Lung microvascular endothelial cell (primary cell): ENCODE results near the gene MYO18A. TPM values are rescaled to one million over a fixed set of nuclear protein-coding genes. Genes with fewer than 3 reads are reported as not detected.
A peak's percentile ranks its signal among the peaks of the same experiment; 100 is the strongest.
"Not testable (repeated sequence)": the region's sequence is repeated elsewhere in the genome, so short reads cannot be mapped to it uniquely, and the experiment has no call there.

Experiments
- DNase-seq, 2 donors: peaks; one replicate each; pipeline versions ENCODE4 v3.0.0 to v3.0.0-alpha.2; 2010; ENCODE audit warnings: low read depth in 2 of 2
- total RNA-seq: library from RNA; depleted of rRNA; stranded (reverse); fragments of >200 nt; gene quantifications from 2 replicates; pipeline ENCODE4 v1.2.1, GENCODE V29; 2014

MYO18A gene
- total RNA-seq, 1 donor from 2014 or later = 26.2 TPM

- DNase-seq = no peak
Measured at GRCh38 chr17:29194669-29195068, 14.5 kb upstream of the MYO18A start.

DNA sequence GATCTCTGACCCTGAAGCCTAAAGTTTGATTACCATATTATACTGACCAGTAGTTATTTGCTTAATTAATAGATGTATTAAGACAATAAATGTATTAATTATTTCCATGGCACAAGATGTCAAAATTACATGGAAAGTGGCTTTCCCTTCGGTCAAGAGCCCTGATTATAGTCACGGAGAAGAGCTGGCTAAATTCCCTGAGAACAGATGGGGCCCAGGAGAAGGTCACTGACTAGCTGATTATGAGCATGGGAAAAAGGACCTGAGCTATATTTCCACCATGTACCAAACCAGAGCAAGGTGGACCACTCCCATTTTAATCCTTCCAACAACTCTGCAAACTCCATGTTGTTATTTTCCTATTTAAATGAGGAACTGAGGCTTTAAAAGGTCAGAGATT, 12.9 kb upstream of the MYO18A start:
- DNase-seq = no peak

DNA sequence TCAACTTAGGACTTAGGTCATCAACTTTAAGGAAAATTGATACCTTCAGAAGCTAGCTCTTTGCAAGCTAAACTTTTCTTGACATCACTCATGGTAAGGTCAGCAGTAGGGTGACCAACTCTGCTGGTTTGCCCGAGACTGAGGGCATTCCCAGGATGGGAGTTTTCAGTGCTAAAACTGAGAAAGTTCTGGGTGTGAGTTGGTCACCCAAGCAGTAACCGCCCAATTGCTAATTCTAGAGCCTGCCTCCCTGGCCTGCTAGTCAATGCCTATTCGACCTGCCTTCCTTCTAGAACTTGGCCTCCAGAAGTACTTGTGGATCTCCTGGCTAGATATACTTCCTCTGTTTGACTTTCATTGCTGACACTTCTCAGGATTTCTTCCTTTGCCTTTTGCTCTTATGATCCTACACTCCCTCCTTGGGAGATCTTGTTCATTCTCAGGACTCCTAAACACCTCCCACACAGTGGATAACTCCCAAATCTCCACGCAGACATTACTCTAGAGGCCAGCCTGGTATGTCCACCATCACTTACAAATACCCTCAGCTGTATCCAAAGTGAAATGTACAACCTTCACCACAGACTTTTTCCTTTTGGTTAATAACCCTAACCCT, 10.5 kb upstream of the MYO18A start:
- no peak for DNase-seq

DNA sequence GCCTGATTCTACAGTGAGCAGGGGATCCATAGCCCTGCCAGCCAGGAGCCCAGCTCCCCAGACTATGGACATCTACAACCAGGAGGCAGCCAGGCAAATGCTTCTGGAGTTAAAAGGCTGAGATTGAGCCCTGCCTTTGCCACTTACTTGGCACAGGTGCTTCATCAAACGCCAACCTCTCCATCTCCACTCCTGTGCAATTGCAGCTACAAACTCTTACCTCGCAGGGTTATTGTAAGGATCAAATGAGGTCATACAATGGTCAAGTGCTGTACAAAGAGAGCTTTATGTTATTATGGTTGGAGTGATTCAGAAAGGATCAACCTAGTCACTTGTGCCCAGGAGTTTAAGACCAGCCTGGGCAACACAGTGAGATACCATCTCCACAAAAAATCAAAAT, 9.8 kb upstream of the MYO18A start:
- no peak for DNase-seq

- no peak for DNase-seq
Measured at GRCh38 chr17:29189355-29189754, 9.2 kb upstream of the MYO18A start.

- no peak for DNase-seq
Measured at GRCh38 chr17:29181226-29181625, 1.0 kb upstream of the MYO18A start.

DNA sequence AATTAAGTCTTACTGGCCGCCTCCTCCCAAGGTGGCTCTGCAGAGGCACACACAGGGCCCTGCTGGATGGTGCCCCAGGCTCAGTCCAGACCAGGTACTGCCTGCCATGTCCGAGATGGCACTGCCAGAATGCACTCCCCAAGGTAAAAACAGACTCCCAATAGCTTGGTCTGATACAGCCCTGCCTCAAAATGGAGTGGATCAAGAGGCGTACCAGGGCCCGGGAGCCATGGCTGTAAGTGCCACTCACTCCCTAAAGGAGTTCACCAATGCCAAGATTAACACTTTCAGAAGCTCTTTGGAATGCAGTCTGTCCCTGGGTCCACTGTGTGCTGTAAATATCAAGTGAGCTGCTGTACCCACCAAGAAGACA, 576 bp upstream of the MYO18A start:
- no peak for DNase-seq

- peak in 1 of 2 donors; percentile 26 for DNase-seq
Measured at GRCh38 chr17:29179232-29180033, 765 bp downstream of the MYO18A start.

GRCh38 chr17:29178750-29179231, 1.4 kb downstream of the MYO18A start:
- DNase-seq = peak in 1 of 2 donors; percentile 9

DNA sequence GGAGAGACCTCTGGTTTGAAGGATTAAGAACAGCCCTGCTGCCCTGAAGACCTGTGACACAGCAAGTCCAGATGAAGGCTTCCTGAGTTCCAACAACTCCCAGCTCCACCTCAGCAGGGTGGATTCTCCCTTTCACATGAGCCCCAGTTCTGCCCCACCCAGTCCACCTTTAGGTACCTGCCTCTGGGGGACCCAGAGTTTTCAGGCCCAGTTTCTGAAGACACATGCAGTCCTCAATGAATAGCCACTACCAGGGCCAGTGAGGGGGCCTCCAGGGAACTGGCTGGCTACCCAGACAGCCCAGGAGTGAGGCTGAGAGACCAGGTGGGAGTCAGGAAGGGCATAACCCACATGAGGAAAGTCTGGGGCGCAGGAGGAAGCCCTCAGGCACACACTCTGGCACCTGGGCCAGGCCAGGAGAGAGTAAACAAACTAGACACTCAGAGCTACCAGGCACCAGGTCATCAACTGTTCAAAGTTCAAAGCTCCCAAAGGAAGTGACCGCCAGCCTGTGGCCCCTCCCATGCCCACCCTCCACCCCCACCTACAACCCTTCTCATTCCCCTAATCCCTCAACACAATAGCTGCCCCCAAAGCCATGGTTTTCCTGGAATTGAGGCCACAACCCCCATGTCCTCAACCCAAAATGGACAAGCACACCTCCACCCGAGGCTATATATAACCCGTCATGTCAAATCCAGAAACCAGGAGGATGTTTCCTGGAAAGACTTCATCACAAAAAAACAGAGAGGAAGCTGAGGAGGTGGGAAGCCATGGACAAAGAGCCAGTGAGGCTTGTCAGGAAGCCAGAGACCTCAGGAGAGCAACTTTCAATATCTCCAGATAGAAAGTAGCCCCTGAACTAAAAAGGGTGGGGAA, 2.1 kb downstream of the MYO18A start:
- DNase-seq = no peak

DNA sequence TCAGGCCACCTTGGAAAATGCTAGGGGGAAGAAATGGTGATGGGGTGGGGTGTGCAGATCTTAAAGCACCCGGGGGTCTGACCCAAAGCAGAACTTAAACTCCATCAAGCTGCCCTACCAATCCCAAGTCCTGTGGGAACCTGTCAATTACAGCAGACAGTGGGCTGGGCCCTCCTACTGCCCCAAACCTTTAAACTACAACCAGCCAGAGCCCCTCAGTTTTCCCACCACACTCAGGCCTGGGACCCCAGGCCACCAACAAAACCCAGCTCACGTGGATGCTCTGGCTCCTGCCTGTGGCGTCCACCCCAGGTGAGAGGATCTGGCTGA, 2.7 kb downstream of the MYO18A start:
- DNase-seq = no peak

GRCh38 chr17:29176558-29177351, 3.4 kb downstream of the MYO18A start:
- DNase-seq = peak; percentile 32 to 53

DNA sequence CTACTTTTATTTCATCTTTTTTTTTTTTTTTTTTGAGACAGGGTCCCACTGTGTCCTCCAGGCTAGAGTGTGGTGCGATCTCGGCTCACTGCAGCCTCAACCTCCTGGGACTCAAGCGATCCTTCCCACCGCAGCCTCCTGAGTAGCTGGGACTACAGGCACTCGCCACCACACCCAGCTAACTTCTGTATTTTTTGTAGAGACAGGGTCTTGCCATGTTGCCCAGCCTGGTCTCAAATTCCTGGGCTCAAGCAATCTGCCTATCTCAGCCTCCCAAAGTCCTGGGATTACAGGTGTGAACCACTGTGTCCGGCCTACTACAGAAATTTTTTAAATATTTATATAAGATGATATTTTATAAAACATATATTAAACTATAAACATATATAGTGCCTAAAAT, 4.8 kb downstream of the MYO18A start:
- no peak for DNase-seq

GRCh38 chr17:29172589-29172988, 7.6 kb downstream of the MYO18A start:
- no peak for DNase-seq

- DNase-seq = no peak
Measured at GRCh38 chr17:29170682-29171081, 9.5 kb downstream of the MYO18A start.

- DNase-seq = no peak
Measured at GRCh38 chr17:29169806-29170591, 10.2 kb downstream of the MYO18A start.

DNA sequence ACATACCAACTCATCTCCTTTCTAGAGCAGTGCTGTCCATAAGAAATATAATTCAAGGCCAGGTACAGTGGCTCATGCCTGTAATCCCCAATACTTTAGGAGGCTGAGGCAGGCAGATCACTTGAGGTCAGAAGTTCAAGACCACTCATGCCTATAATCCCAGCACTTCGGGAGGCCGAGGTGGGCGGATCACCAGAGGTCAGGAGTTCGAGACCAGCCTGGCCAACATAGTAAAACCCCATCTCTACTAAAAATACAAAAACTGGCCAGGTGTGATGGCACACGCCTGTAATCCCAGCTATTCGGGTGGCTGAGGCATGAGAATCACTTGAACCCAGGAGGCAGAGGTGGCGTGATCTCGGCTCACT, 11.5 kb downstream of the MYO18A start:
- DNase-seq = not testable (repeated sequence)

DNA sequence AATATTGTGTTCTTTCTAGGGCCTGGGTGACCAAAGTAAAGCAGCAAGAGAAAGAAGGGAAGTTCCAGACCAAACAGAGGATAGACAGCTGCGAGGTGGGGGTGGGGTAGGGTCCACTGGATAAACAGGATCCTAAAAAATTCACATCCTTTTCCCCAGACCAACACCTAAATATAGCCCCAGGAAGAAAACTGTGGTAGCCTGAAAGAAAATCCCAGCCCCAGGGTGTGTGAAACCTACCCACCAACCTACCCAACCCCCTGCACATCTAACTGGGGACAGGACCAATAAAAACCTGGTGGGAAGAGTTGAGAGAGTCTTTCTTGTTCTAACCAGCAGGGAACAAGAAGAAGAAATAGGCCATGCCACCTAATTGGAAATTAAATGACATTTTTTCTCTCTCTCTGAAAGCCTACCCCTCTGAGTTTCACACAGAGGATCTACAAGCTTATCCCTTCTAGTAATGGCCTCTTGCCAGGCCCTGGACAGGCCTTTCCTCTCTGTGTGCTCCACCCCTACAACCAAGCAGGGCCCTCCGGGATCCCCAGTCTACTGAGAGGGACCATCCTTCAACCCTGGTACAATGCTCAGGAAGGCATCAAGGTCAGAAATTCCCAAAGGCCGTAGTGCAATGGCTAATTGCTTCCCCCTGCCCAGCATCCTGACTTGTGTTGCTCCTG, 12.0 kb downstream of the MYO18A start:
- DNase-seq = peak; percentile 8 to 21

- no peak for DNase-seq
Measured at GRCh38 chr17:29167393-29168078, 12.7 kb downstream of the MYO18A start.

DNA sequence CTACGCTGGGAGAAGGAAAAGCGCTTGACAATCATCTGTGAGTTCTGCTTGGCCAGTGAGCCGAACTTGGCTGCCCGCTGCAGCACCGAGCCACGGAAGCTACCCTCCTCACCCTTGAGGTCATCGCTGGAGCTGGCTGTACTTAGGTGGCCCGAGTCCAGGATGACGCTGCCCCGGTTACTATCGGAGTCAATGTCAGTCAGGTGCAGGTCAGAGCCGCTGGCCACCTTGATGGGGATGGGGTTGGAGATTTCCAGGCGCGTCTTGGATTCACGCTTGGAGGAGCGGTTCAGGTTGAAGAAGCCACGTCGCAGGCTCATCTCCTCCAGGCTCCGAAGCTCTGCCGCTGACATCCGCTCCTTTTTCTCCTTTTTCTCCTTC, 13.7 kb downstream of the MYO18A start:
- DNase-seq = no peak
